IMR-90 (cell line): Measurements from ENCODE around the gene SLC9A3. TPM values are rescaled to one million over a fixed set of nuclear protein-coding genes. Genes with fewer than 3 reads are reported as not detected.

Source experiments
- ATAC-seq: fragments of 200-7000 bp; cut with Tn5 transposase; 2 replicates; pipeline ENCODE4 v1.9.1; 2020; ENCODE audit warnings: low read depth, mild to moderate bottlenecking, moderate library complexity
- BruUV-seq: library from RNA; stranded (reverse); fragments of 400-500 nt; replicated peaks from 2 replicates; lab custom pipeline; 2021; lab: Mats Ljungman, UMichigan
- CTCF ChIA-PET: fragments of 300-600 bp; formaldehyde crosslinking; extraction: SDS; loops from one replicate; lab custom pipeline; 2021; ENCODE audit warnings: antibody characterized with exemption; lab: Yijun Ruan, JAX
- POLR2A ChIA-PET: fragments of 300-600 bp; sonication (Branson Sonifier 250); formaldehyde crosslinking; loops from one replicate; lab custom pipeline; 2022; ENCODE audit warnings: antibody characterized with exemption; ENCODE audit not compliant: unreplicated experiment; lab: Charles Lee
- DNase-seq: peaks from one replicate; pipeline ENCODE4 v3.0.0; 2013
- H2AFZ ChIP-seq: replicated peaks from 2 replicates; pipeline ENCODE3; 2013; ENCODE audit warnings: low read length, mild to moderate bottlenecking; ENCODE audit not compliant: poor library complexity
- H2AK5ac ChIP-seq: 2 replicates; pipeline ENCODE4 v1.6.1; 2013; ENCODE audit warnings: low read depth, low read length, inconsistent platforms
- H2AK9ac ChIP-seq: replicated peaks from 2 replicates; pipeline ENCODE3; 2013; ENCODE audit warnings: mild to moderate bottlenecking, low read depth, low read length, moderate library complexity; ENCODE audit not compliant: poor library complexity
- H2BK120ac ChIP-seq: 2 replicates; pipeline ENCODE4 v1.6.1; 2013; ENCODE audit warnings: low read depth, low read length, inconsistent platforms
- H2BK15ac ChIP-seq: 3 replicates; pipeline ENCODE4 v1.6.1; 2013; ENCODE audit warnings: low read depth, low read length, inconsistent platforms
- H2BK20ac ChIP-seq: 2 replicates; pipeline ENCODE4 v1.6.1; 2013; ENCODE audit warnings: low read depth, mild to moderate bottlenecking, inconsistent platforms, low read length, moderate library complexity
- H2BK5ac ChIP-seq: 2 replicates; pipeline ENCODE4 v1.6.1; 2013; ENCODE audit warnings: mild to moderate bottlenecking, low read depth, low read length, inconsistent platforms; ENCODE audit not compliant: poor library complexity, severe bottlenecking
- H3K14ac ChIP-seq: replicated peaks from 2 replicates; pipeline ENCODE4 v1.6.1; 2013; ENCODE audit warnings: low read depth, low read length, inconsistent platforms
- H3K18ac ChIP-seq: 2 replicates; pipeline ENCODE4 v1.6.1; 2013; ENCODE audit warnings: low read depth, low read length, control low read depth
- H3K23ac ChIP-seq: 2 replicates; pipeline ENCODE4 v1.6.1; 2013; ENCODE audit warnings: low read depth, low read length, inconsistent platforms
- H3K27ac ChIP-seq: 2 replicates; pipeline ENCODE4 v1.5.1; 2013; ENCODE audit warnings: mild to moderate bottlenecking, control low read depth, low read length; ENCODE audit not compliant: insufficient read depth
- H3K27me3 ChIP-seq: 2 replicates; pipeline ENCODE4 v1.6.1; 2013; ENCODE audit warnings: low read length; ENCODE audit not compliant: control insufficient read depth, insufficient read depth
- H3K36me3 ChIP-seq: 2 replicates; pipeline ENCODE4 v1.6.1; 2013; ENCODE audit warnings: low read length, mixed read lengths; ENCODE audit not compliant: control insufficient read depth, insufficient read depth
- H3K4ac ChIP-seq: 2 replicates; pipeline ENCODE4 v1.6.1; 2013; ENCODE audit warnings: low read depth, low read length, inconsistent platforms
- H3K4me1 ChIP-seq: 2 replicates; pipeline ENCODE4 v1.6.1; 2013; ENCODE audit warnings: low read length, mixed read lengths; ENCODE audit not compliant: control insufficient read depth, insufficient read depth
- H3K4me2 ChIP-seq: 2 replicates; pipeline ENCODE4 v1.6.1; 2013; ENCODE audit warnings: low read depth, mild to moderate bottlenecking, control low read depth, low read length, moderate library complexity
- H3K4me3 ChIP-seq: 2 replicates; pipeline ENCODE4 v1.5.1; 2013; ENCODE audit warnings: low read depth, mild to moderate bottlenecking, control low read depth, low read length, moderate library complexity; ENCODE audit not compliant: insufficient read depth
- H3K56ac ChIP-seq: 2 replicates; pipeline ENCODE4 v1.6.1; 2013; ENCODE audit warnings: low read length, inconsistent platforms; ENCODE audit not compliant: insufficient read depth; ENCODE audit errors: extremely low read depth
- H3K79me1 ChIP-seq, 2 experiments: 2 replicates each; pipeline ENCODE4 v1.6.1; 2013; ENCODE audit warnings: low read length in 2 of 2, inconsistent platforms in 1 of 2, low read depth in 1 of 2
- H3K9ac ChIP-seq: 2 replicates; pipeline ENCODE4 v1.6.1; 2013; ENCODE audit warnings: low read depth, low read length, control low read depth
- H3K9me1 ChIP-seq: 2 replicates; pipeline ENCODE4 v1.6.1; 2013; ENCODE audit warnings: low read length, inconsistent platforms; ENCODE audit not compliant: insufficient read depth
- H3K9me3 ChIP-seq: 2 replicates; pipeline ENCODE4 v1.6.1; 2013; ENCODE audit warnings: low read length; ENCODE audit not compliant: control insufficient read depth, insufficient read depth
- H4K20me1 ChIP-seq: 2 replicates; pipeline ENCODE4 v1.6.1; 2013; ENCODE audit warnings: low read length, inconsistent platforms; ENCODE audit not compliant: insufficient read depth
- H4K5ac ChIP-seq: 2 replicates; pipeline ENCODE4 v1.6.1; 2013; ENCODE audit warnings: mild to moderate bottlenecking, low read depth, low read length, control low read depth
- H4K8ac ChIP-seq, 2 experiments: 2 replicates each; pipeline ENCODE4 v1.6.1; 2013; ENCODE audit warnings: low read depth in 2 of 2, low read length in 2 of 2, control low read depth in 1 of 2, inconsistent platforms in 1 of 2
- H4K91ac ChIP-seq: 2 replicates; pipeline ENCODE4 v1.6.1; 2013; ENCODE audit warnings: low read depth, low read length, inconsistent platforms; ENCODE audit not compliant: insufficient read depth
- BHLHE40 ChIP-seq: fragments of 150-350 bp; IDR thresholded peaks from 2 replicates; pipeline ENCODE4 v1.6.1; 2016; ENCODE audit warnings: mild to moderate bottlenecking, low read depth, low read length
- SMC3 ChIP-seq: fragments of 150-350 bp; IDR thresholded peaks from 2 replicates; pipeline ENCODE4 v1.6.1; 2016; ENCODE audit warnings: low read depth, mild to moderate bottlenecking, antibody characterized with exemption, low read length, moderate library complexity
- WGBS, 2 experiments: methylation state at CpG; one replicate each; pipeline versions ENCODE4 v1.1.5 to v1.1.7; 2013; ENCODE audit warnings: missing lambda C conversion rate in 2 of 2; ENCODE audit not compliant: insufficient read length in 1 of 2; ENCODE audit errors: extremely low coverage in 2 of 2; 5-methylcytosine and 5-hydroxymethylcytosine counted together
- dilution Hi-C: fragments of 300-500 bp; cut with HindIII; formaldehyde crosslinking; loops from one replicate; pipeline ENCODE4 v1.14.3; 2018; ENCODE audit warnings: low sequenced_read_pairs; ENCODE audit not compliant: unreplicated experiment
- in situ Hi-C: fragments of 300-500 bp; cut with MboI; formaldehyde crosslinking; loops from 3 replicates; pipeline ENCODE4 v1.14.3; 2019; ENCODE audit warnings: low sequenced_read_pairs, inconsistent platforms, mixed read lengths
- intact Hi-C: fragments of 100-400 bp; cut with micrococcal nuclease; formaldehyde crosslinking; loops from 2 replicates; pipeline ENCODE4 v1.10.0; 2022
- polyA plus RNA-seq, 3 experiments: library from polyadenylated mRNA; depleted of rRNA; stranded (reverse); fragments of >200 nt; gene quantifications; 2 replicates each; pipeline ENCODE4 v1.2.3, GENCODE V29; 2012; ENCODE audit warnings: low replicate concordance in 1 of 3
- total RNA-seq: library from RNA; depleted of rRNA; stranded (reverse); fragments of >200 nt; gene quantifications from 2 replicates; pipeline ENCODE4 v1.2.3, GENCODE V29; 2012

SLC9A3 gene
- total and polyA plus RNA-seq, 2 of the 4 experiments (the other 2 are of a cell fraction), result 0.72 to 1.5 TPM

DNA sequence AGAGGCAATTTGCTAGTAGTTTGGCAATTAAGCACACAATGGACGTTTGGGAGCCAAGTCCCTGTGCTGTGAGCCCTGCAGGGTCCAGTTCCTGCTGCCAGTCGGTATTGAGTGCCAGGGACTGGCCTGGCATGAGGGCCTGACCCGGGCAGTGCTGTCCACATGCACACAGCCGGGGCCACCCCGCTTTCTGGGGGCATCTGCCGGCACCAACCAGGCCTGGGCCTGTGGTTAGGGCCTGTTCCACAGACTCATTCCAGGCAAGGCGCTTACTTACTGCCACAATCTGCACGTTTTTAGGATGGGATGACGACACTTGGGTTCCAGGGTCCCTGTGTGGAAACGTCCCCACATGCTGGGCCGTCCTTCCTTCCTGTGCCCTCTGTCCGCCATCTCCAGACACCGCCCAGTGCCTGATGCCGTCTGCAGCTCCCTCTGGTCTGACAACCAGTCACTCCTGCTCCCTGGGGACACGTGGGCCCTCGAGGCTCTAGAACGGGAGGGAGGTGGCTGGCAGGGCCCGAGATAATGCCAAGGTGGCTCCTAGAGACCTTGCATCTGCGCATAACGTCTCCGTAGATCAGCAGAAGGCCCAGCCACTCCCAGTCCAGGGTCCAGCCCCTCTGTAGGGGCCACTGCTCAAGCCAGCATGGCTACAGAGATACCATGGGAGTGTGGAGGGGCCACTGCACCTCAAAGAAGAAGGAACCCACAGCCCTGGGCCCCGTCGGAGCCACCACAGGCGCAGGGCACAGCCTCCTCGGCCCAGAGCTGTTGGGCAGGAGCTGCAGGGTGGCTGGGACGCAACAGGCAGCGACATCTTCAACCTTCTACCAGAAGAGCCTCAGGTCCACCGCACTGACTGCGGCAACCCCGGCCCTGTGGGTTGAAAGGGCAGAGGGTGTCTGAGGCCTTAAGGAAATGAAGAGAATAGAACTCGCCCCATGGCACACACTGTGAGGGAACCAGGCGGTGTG, 24.7 kb downstream of the SLC9A3 start:
- H4K91ac ChIP-seq, result no peak overlapping the region
- H3K9me1 ChIP-seq, result no peaks in the 10 kb centered on the region
- no peak overlapping the region for H3K27ac ChIP-seq
- no peak overlapping the region for H3K56ac ChIP-seq
- H2BK15ac ChIP-seq, result no peak overlapping the region
- H3K4ac ChIP-seq, result no peak overlapping the region
- H3K27me3 ChIP-seq, result peaks cover 48% of the 10 kb centered on the region
- WGBS, 2 experiments, result 80% methylated on average over 9 of the region's 32 CpGs; no CpG with 5 or more reads in 1 of the 2 experiments
- in situ Hi-C loops (no loop called here), dilution Hi-C loops (no loop called here), intact Hi-C loops (no loop called here)
- peak overlapping the region; percentile 51 for H2AFZ ChIP-seq
- no peak overlapping the region for H2AK9ac ChIP-seq
- H4K20me1 ChIP-seq, result no peaks in the 10 kb centered on the region
- H3K36me3 ChIP-seq, result no peaks in the 10 kb centered on the region
- no peak overlapping the region for H4K8ac ChIP-seq
- POLR2A ChIA-PET, result no interaction called here
- DNase-seq, result no peak
- no peak for ATAC-seq
- no peaks in the 10 kb centered on the region for H3K4me1 ChIP-seq
- H3K9ac ChIP-seq, result no peak overlapping the region
- no peak overlapping the region for H3K23ac ChIP-seq
- BruUV-seq, result no TSS peak
- H3K9me3 ChIP-seq, result no peaks in the 10 kb centered on the region; the same call in 1 of the 2 replicates
- H3K4me2 ChIP-seq, result no peak overlapping the region
- no peak overlapping the region for H4K5ac ChIP-seq
- no peak overlapping the region for H2AK5ac ChIP-seq
- H3K4me3 ChIP-seq, result no peak overlapping the region
- no peaks in the 10 kb centered on the region for H3K79me1 ChIP-seq
- H3K18ac ChIP-seq, result no peak overlapping the region
- no peak overlapping the region for H2BK20ac ChIP-seq
- no peak overlapping the region for H2BK120ac ChIP-seq
- TF ChIP-seq BHLHE40, result no peak
- no peak for TF ChIP-seq SMC3
- H3K14ac ChIP-seq, result no peak overlapping the region
- no peak overlapping the region for H2BK5ac ChIP-seq
- CTCF ChIA-PET, result no interaction called here
